Measurements from ENCODE around the gene CCZ1.
A peak's percentile ranks its signal among the peaks of the same experiment; 100 is the strongest.
"Not testable (repeated sequence)": the region's sequence is repeated elsewhere in the genome, so short reads cannot be mapped to it uniquely, and the experiment has no call there.

Gene CCZ1

GRCh38 chr7:5898480-5899224 is at the start of gene CCZ1:
TSS of gene CCZ1 (plus strand) at chr7:5898733. CDS start at chr7:5898800, 67 bp downstream.
- not testable (repeated sequence) for H3K36me3 Mint-ChIP-seq (ENCODE audit: low read depth); H3K9me3 Mint-ChIP-seq; H3K4me1 Mint-ChIP-seq (ENCODE audit: low read depth); H3K27me3 Mint-ChIP-seq (ENCODE audit: low read depth)
- DNase-seq (ENCODE audit: low spot score), result peak; percentile 47
- Mint-ChIP-seq H3K27ac (peak within 1 kb of the TSS; percentile 80), H3K4me3 (peak within 1 kb of the TSS; percentile 79)

GRCh38 chr7:5850944-5851343 is 47.6 kb upstream of the CCZ1 start:
- Mint-ChIP-seq H3K27ac (no peak overlapping the region), H3K27me3 (ENCODE audit: low read depth) (no peaks in the 10 kb centered on the region), H3K9me3 (no peaks in the 10 kb centered on the region), H3K36me3 (ENCODE audit: low read depth) (no peaks in the 10 kb centered on the region), H3K4me3 (no peak overlapping the region), H3K4me1 (ENCODE audit: low read depth) (no peaks in the 10 kb centered on the region)
- no peak for DNase-seq (ENCODE audit: low spot score)

- Mint-ChIP-seq H3K9me3 (no peaks in the 10 kb centered on the region), H3K4me1 (ENCODE audit: low read depth) (peaks cover 7% of the 10 kb centered on the region), H3K4me3 (no peak overlapping the region), H3K36me3 (ENCODE audit: low read depth) (no peaks in the 10 kb centered on the region), H3K27ac (no peak overlapping the region), H3K27me3 (ENCODE audit: low read depth) (no peaks in the 10 kb centered on the region)
- DNase-seq (ENCODE audit: low spot score), result no peak
These were observed 43.8 kb upstream of the CCZ1 start for GRCh38 chr7:5854738-5855137.

GRCh38 chr7:5857041-5857575 is 41.4 kb upstream of the CCZ1 start:
- H3K36me3 Mint-ChIP-seq (ENCODE audit: low read depth); H3K27ac Mint-ChIP-seq; DNase-seq (ENCODE audit: low spot score): not testable (repeated sequence)

GRCh38 chr7:5858494-5858893 is 40.0 kb upstream of the CCZ1 start:
- DNase-seq (ENCODE audit: low spot score); H3K27ac Mint-ChIP-seq; H3K4me1 Mint-ChIP-seq (ENCODE audit: low read depth); H3K27me3 Mint-ChIP-seq (ENCODE audit: low read depth); H3K4me3 Mint-ChIP-seq; H3K9me3 Mint-ChIP-seq; H3K36me3 Mint-ChIP-seq (ENCODE audit: low read depth): not testable (repeated sequence)

More at GRCh38 chr7:5857041-5857575, 41.4 kb upstream of the CCZ1 start:
- H3K9me3 Mint-ChIP-seq; H3K27me3 Mint-ChIP-seq (ENCODE audit: low read depth); H3K4me3 Mint-ChIP-seq; H3K4me1 Mint-ChIP-seq (ENCODE audit: low read depth): not testable (repeated sequence)

- H3K27me3 Mint-ChIP-seq (ENCODE audit: low read depth); H3K4me1 Mint-ChIP-seq (ENCODE audit: low read depth); DNase-seq (ENCODE audit: low spot score); H3K9me3 Mint-ChIP-seq; H3K4me3 Mint-ChIP-seq; H3K36me3 Mint-ChIP-seq (ENCODE audit: low read depth); H3K27ac Mint-ChIP-seq: not testable (repeated sequence)
These were observed 37.3 kb upstream of the CCZ1 start for GRCh38 chr7:5861281-5861680.

GRCh38 chr7:5862753-5863366 is 35.7 kb upstream of the CCZ1 start:
- H3K9me3 Mint-ChIP-seq; H3K4me1 Mint-ChIP-seq (ENCODE audit: low read depth); H3K27ac Mint-ChIP-seq; H3K4me3 Mint-ChIP-seq; H3K27me3 Mint-ChIP-seq (ENCODE audit: low read depth); H3K36me3 Mint-ChIP-seq (ENCODE audit: low read depth); DNase-seq (ENCODE audit: low spot score): not testable (repeated sequence)

- not testable (repeated sequence) for H3K27ac Mint-ChIP-seq; DNase-seq (ENCODE audit: low spot score); H3K4me3 Mint-ChIP-seq; H3K36me3 Mint-ChIP-seq (ENCODE audit: low read depth); H3K27me3 Mint-ChIP-seq (ENCODE audit: low read depth); H3K9me3 Mint-ChIP-seq; H3K4me1 Mint-ChIP-seq (ENCODE audit: low read depth)
These were observed 33.1 kb upstream of the CCZ1 start for GRCh38 chr7:5865279-5865931.

GRCh38 chr7:5867060-5867459 is 31.5 kb upstream of the CCZ1 start:
- no peaks in the 10 kb centered on the region for H3K36me3 Mint-ChIP-seq (ENCODE audit: low read depth)
- no peaks in the 10 kb centered on the region for H3K9me3 Mint-ChIP-seq
- no peak overlapping the region for H3K4me3 Mint-ChIP-seq
- H3K27me3 Mint-ChIP-seq (ENCODE audit: low read depth), result no peaks in the 10 kb centered on the region
- H3K27ac Mint-ChIP-seq, result no peak overlapping the region
- H3K4me1 Mint-ChIP-seq (ENCODE audit: low read depth), result no peaks in the 10 kb centered on the region
- no peak for DNase-seq (ENCODE audit: low spot score)

GRCh38 chr7:5868928-5869341 is 29.6 kb upstream of the CCZ1 start:
- not testable (repeated sequence) for H3K4me1 Mint-ChIP-seq (ENCODE audit: low read depth); H3K36me3 Mint-ChIP-seq (ENCODE audit: low read depth); H3K27ac Mint-ChIP-seq; H3K27me3 Mint-ChIP-seq (ENCODE audit: low read depth); H3K9me3 Mint-ChIP-seq; H3K4me3 Mint-ChIP-seq; DNase-seq (ENCODE audit: low spot score)

- no peaks in the 10 kb centered on the region for H3K36me3 Mint-ChIP-seq (ENCODE audit: low read depth)
- no peaks in the 10 kb centered on the region for H3K4me1 Mint-ChIP-seq (ENCODE audit: low read depth)
- no peak overlapping the region for H3K4me3 Mint-ChIP-seq
- no peaks in the 10 kb centered on the region for H3K9me3 Mint-ChIP-seq
- H3K27me3 Mint-ChIP-seq (ENCODE audit: low read depth), result no peaks in the 10 kb centered on the region
- H3K27ac Mint-ChIP-seq, result no peak overlapping the region
- no peak for DNase-seq (ENCODE audit: low spot score)
These were observed 28.8 kb upstream of the CCZ1 start for GRCh38 chr7:5869691-5870090.

GRCh38 chr7:5870311-5870710 is 28.2 kb upstream of the CCZ1 start:
- no peak overlapping the region for H3K4me3 Mint-ChIP-seq
- no peak for DNase-seq (ENCODE audit: low spot score)
- H3K27ac Mint-ChIP-seq, result no peak overlapping the region
- no peaks in the 10 kb centered on the region for H3K4me1 Mint-ChIP-seq (ENCODE audit: low read depth)
- no peaks in the 10 kb centered on the region for H3K36me3 Mint-ChIP-seq (ENCODE audit: low read depth)
- no peaks in the 10 kb centered on the region for H3K9me3 Mint-ChIP-seq
- no peaks in the 10 kb centered on the region for H3K27me3 Mint-ChIP-seq (ENCODE audit: low read depth)

- no peaks in the 10 kb centered on the region for H3K27me3 Mint-ChIP-seq (ENCODE audit: low read depth)
- no peak overlapping the region for H3K4me3 Mint-ChIP-seq
- DNase-seq (ENCODE audit: low spot score), result no peak
- H3K4me1 Mint-ChIP-seq (ENCODE audit: low read depth), result no peaks in the 10 kb centered on the region
- H3K27ac Mint-ChIP-seq, result no peak overlapping the region
- H3K36me3 Mint-ChIP-seq (ENCODE audit: low read depth), result no peaks in the 10 kb centered on the region
- no peaks in the 10 kb centered on the region for H3K9me3 Mint-ChIP-seq
These were observed 26.2 kb upstream of the CCZ1 start for GRCh38 chr7:5872326-5872725.

- DNase-seq (ENCODE audit: low spot score); H3K4me1 Mint-ChIP-seq (ENCODE audit: low read depth); H3K4me3 Mint-ChIP-seq; H3K36me3 Mint-ChIP-seq (ENCODE audit: low read depth); H3K27me3 Mint-ChIP-seq (ENCODE audit: low read depth); H3K9me3 Mint-ChIP-seq; H3K27ac Mint-ChIP-seq: not testable (repeated sequence)
These were observed 18.9 kb upstream of the CCZ1 start for GRCh38 chr7:5879591-5879990.
